Bronchial smooth muscle cell (primary cell): ENCODE data around the gene PSMD5. TPM values are rescaled to one million over a fixed set of nuclear protein-coding genes. Genes with fewer than 3 reads are reported as not detected.

Source experiments
- total RNA-seq: library from RNA; depleted of rRNA; stranded (reverse); fragments of >200 nt; gene quantifications from 2 replicates; pipeline ENCODE4 v1.2.1, GENCODE V29; 2014

The PSMD5 gene
- total RNA-seq, result 14.1 and 21.8 TPM in 2 replicates

DNA sequence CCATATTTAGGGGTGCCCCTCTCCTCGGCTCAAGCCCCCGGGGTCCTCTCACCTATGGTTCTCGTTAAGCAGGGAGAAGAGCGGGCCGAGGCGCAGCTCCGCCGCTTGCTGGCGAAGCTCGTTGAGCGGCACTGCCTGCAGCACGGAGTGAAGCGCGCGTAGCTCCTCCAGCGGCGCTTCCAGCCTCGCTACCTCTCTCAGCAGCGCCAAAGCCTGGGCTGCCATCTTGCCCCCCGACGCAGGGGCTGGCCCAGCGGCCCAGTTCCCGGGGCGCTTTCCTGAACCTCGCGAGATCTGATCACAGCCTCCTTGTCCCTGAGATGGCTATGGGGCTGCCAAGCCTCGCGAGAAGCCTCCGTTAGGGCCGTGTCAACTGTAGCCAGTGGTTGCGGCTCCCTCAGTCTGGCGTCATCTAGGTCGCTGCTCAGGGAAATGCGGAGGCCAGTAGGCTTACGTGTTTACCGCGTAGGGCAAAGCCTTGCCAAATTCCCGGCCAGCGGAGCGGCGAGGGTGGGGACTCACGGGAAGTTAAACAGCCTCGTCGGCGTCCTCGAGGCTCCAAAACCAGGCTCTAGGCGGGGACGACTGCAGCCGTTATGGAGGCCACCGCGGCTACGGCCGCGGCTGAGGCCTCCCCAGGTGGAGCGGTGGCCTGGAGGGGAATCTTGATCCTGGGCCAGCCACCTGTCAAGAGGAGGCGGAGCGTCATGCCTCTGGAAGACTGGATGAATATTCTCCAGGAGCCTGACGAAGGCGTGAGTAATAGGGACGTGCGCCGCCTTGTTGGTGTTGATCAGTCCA, at the start of gene PSMD5:
Gene PSMD5 (minus strand): TSS at position 238 of the 801 bp plus-strand sequence. CDS start 13 bp downstream, at position 225.

DNA sequence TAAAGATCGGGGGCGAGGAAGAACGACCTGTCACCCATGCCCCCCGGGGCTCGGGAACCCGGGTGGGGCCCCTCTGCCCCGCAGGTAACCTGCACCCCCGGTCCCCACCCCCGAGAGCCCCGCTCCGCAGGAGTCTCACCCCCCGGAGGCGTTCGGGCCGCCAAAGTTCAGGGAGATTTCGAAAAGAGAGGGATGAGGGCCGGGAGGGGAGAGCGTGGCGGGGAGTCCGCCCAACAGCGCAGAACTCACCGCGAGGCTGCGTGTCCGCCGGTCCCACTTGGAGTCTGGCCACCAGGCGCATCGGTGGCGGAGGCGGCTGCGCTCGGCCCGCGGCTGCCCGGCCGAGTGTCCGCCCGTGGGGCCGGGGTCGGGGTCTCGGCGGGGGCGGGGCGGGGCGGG, 34.1 kb upstream of the PSMD5 start, which contains the start of gene PHF19:
Gene PHF19 (minus strand): TSS at position 347 of the 399 bp plus-strand sequence. CDS start 2,447 bp downstream, outside the sequence.

DNA sequence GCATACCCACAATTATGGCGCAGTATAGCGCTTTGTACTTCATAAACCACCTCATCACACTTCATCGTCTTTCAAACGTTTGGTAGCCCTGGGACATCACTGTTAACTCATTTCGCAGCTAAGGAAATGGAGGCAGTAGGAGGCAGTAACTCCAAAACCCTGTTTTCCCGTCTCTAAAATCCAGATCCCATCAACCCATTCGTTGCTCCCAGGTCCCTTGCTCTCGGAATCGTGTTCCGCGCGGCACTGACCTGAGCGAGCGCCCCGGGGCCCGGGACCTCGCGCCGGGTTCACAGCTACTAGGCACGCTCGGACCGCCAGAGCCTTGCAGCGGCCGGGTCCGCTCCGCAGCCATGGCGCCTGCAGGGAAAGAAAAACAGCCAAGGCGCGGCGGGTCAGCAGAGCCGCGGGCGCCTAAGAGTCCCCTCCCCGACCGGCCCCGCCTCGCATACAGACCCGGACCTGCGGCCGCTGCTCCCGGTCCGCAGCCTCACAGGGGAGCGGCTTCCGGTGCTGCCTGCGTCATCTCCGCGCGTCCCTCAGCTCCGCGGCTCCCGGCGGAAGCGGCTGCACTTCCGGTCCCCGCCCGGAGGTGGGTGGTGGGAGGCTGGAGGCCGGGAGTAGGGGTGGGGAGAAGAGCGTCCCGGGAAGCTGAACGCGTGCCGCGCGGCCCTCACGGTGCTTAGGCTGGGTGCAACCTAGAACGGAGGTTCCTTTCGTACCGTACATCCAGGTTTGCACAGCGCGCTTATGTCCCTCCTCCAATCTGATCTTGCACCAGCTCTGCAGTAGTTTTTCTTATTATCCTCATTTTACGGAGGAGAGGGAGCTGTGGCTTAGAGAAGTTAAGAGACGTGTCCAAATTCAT, 49.6 kb downstream of the PSMD5 start, which contains the start of gene FBXW2:
Gene FBXW2 (minus strand): TSS at position 519 of the 868 bp plus-strand sequence. CDS start 5,158 bp downstream, outside the sequence.

Other genes starting within 250 kb of the PSMD5 start
- 5.9 and 7.9 TPM in 2 replicates for gene MEGF9, start 128.5 kb downstream of the PSMD5 start, total RNA-seq
- gene FBXW2, start 49.5 kb downstream of the PSMD5 start, total RNA-seq, result 22.2 and 22.9 TPM in 2 replicates
- 15.9 and 17.3 TPM in 2 replicates for gene PHF19, start 34.3 kb upstream of the PSMD5 start, total RNA-seq
- gene TRAF1, start 83.9 kb upstream of the PSMD5 start, total RNA-seq, result 2.4 and 3.8 TPM in 2 replicates
- 3.9 and 5.7 TPM in 2 replicates for gene C5, start 207.4 kb upstream of the PSMD5 start, total RNA-seq
- 5.2 and 6.5 TPM in 2 replicates for gene CNTRL, start 232.0 kb upstream of the PSMD5 start, total RNA-seq